Upper lobe of left lung (tissue), 4 donors: ENCODE data around the gene GPR17.

Experiments
- CTCF ChIP-seq, 6 experiments: fragments of 450-650 bp in 4 of 6; fragments of 200-600 bp in 2 of 6; sonication (generic) in 2 of 6; IDR thresholded peaks; one replicate each; pipeline ENCODE4 v1.5.1; 2016 to 2019; ENCODE audit warnings: antibody characterized with exemption in 6 of 6
- POLR2A ChIP-seq, 4 donors: fragments of 450-650 bp; IDR thresholded peaks; one replicate each; pipeline ENCODE4 v1.5.1; 2016 to 2017; ENCODE audit warnings: antibody characterized with exemption in 4 of 4, mild to moderate bottlenecking in 2 of 4

- TF ChIP-seq CTCF (IDR thresholded peaks at IDR 0.05) (no peak), POLR2A (IDR thresholded peaks at IDR 0.05) (no peak)
Measured at GRCh38 chr2:127698553-127699355, 52.8 kb downstream of the GPR17 start.
